HUDEP-2 (cell line): ENCODE measurements around the gene TRPM7.
"Not testable (repeated sequence)": the region's sequence is repeated elsewhere in the genome, so short reads cannot be mapped to it uniquely, and the experiment has no call there.

ENCODE experiments used
- DNase-seq, 76 experiments: peaks; one replicate each; lab custom pipeline; 2025; ENCODE audit not compliant: unreplicated experiment in 76 of 76; lab: John Stamatoyannopoulos, UW

TRPM7 gene, protein sequence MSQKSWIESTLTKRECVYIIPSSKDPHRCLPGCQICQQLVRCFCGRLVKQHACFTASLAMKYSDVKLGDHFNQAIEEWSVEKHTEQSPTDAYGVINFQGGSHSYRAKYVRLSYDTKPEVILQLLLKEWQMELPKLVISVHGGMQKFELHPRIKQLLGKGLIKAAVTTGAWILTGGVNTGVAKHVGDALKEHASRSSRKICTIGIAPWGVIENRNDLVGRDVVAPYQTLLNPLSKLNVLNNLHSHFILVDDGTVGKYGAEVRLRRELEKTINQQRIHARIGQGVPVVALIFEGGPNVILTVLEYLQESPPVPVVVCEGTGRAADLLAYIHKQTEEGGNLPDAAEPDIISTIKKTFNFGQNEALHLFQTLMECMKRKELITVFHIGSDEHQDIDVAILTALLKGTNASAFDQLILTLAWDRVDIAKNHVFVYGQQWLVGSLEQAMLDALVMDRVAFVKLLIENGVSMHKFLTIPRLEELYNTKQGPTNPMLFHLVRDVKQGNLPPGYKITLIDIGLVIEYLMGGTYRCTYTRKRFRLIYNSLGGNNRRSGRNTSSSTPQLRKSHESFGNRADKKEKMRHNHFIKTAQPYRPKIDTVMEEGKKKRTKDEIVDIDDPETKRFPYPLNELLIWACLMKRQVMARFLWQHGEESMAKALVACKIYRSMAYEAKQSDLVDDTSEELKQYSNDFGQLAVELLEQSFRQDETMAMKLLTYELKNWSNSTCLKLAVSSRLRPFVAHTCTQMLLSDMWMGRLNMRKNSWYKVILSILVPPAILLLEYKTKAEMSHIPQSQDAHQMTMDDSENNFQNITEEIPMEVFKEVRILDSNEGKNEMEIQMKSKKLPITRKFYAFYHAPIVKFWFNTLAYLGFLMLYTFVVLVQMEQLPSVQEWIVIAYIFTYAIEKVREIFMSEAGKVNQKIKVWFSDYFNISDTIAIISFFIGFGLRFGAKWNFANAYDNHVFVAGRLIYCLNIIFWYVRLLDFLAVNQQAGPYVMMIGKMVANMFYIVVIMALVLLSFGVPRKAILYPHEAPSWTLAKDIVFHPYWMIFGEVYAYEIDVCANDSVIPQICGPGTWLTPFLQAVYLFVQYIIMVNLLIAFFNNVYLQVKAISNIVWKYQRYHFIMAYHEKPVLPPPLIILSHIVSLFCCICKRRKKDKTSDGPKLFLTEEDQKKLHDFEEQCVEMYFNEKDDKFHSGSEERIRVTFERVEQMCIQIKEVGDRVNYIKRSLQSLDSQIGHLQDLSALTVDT (N-terminal part only)

DNA sequence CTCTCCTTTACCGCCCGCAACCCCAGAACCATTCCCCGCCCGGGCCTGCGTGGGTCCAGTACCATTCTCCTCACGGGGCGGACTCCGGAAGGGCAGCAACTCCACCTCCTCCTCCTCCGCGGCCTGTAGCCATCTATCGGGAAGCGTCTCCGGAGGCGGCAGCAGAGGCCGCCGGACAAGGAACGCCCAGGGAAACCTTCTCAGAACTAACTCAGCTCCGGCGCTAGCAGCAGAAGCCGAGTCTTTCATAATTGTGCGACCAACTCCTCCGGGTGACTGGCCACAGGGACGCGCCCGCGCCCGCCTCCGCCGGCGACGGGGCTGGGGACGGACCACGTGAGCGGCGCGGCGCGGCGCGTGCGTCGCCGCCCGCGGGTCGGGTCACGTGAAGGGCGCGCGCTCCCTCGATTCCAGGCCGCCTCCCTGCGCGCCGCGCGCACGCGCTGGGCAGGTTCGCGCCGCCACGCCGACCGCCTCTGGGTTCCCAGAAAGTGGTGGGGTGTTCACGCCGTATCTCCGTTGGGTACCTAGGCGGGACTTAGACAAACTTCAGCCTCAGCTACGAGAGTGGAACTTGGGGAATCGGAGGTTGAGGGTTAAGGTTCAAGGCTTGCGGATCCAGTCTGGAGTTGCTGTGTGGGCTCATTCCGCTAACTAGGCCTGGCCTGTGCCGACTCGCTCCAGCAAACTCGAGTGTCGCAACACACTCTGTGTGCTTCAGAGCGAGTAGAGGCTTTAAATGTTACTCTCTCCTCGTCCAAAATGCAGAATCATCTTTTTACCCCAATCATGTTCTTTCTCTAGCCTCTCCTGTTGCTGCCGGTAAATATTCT, at the start of gene TRPM7:
TRPM7 (minus strand) TSS at position 329 of the 833 bp plus-strand sequence; CDS start at position 65, 264 bp downstream.
- DNase-seq = peak in 74 of 76 experiments; percentile 7 to 91 (median 76)

DNA sequence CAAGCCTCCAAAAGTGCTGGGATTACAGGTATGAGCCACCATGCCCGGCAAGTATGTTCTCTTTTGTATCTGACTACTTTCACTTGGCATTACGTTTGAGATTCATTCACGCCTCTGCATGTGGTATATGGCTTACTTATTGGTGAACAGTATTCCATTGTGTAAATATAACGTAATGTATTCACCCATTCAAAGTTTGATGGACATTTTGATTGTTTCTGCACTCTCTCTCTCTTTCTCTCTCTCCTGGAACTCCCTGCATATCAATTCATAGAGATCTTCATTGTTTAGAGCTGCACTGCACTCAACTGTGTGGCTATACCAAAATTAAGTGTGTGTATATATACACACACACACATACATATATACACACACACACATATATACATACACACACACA, 48.6 kb upstream of the TRPM7 start:
- DNase-seq = no peak

DNA sequence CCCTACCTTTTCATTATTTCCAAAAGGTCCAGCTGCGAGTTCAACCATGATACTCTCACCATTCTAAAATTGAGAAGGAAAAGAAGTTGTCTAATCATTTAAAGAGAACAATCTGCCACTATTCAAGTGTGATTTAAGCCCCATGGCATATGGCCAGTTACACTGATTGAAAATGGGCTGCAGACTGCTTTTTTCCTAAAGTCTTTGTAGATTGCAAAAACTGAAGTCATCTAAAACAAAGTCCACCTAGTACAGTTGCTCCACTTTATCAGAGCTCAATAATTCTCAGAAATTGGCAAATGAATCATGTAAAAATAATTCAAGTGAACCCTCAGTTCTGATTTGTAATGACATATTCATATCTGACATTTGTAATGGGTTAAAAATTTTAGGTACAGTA, 39.7 kb upstream of the TRPM7 start:
- DNase-seq = no peak

DNA sequence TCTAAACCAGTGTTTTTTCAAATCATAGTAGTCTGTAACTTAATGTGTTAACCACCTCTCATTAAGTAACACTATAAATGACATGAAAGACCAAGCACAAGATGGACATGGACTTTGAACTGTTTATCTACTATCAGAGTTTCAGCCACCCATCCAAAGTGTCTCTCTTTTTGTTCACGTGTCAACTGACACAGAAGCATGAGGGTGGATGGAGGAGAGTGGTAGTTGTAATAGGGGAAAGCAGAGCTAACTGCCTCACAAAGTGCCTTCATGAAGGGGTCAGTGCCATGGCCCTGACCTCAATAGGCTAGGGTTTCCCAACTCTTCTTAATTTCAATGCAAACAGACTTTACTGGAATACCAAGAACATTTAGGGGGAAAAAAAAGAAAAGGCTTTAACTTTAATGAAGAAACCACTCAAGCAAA, 32.1 kb upstream of the TRPM7 start:
- no peak for DNase-seq

DNA sequence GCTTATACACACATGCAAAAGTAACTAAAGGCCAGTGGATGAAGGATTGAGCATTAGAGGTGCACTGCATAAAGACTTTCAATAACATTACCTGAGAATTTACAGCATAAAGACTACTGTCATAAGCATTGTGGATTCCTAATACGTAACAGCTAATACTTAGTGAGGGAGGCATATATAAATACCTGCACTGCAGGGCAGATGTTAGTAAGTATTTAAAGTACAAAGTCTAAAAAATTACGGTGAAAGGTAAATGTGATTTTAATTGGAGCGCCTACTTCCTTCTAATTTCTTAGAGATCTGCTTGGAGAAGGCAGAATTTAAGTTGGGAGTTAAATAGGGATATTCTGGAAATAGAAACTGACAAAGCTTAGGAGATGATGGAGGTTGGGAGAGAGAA, 25.4 kb upstream of the TRPM7 start:
- DNase-seq = no peak

DNA sequence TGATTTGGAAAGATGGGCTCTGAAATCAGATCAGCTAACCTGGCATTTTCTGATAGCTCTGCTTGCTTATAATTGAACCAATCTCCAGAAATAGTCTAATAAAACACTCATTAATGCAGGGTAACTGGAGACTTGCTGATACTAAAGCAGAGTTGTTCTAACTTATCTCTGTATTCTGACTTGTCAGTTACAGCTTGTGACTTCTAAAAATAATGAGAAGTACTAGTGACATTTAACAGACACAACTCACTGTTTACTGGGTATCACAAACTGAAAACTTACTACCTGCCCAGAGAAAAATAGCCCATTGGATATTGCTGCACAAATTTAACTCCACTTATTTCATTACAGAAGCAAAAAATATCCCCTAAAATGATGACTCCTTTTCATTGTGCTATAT, 24.0 kb upstream of the TRPM7 start:
- no peak for DNase-seq

DNA sequence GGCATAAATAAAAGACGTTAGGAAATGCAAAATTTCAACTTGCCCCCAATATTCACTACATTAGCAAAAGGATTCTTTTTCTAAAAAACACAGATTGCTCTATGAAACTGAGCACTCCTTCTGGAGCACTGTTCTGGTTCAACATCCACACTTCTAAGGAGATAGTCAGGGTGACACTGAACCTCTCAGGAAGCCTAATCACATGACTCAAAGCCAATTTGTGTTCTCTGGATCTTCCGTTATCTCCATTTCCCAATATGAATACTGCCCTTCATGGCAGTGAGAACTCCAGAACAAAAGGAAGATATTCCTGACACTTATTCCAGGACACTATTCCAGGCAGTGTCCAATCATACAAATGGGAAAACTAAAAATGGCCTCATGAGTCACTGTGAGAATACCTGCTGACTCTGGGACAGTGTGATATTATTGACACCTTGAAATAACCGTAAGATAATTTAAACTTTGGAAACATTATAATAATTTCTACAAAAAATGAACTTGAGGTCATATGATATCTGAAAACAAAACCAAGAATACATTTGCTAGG, 21.4 kb upstream of the TRPM7 start:
- no peak for DNase-seq

DNA sequence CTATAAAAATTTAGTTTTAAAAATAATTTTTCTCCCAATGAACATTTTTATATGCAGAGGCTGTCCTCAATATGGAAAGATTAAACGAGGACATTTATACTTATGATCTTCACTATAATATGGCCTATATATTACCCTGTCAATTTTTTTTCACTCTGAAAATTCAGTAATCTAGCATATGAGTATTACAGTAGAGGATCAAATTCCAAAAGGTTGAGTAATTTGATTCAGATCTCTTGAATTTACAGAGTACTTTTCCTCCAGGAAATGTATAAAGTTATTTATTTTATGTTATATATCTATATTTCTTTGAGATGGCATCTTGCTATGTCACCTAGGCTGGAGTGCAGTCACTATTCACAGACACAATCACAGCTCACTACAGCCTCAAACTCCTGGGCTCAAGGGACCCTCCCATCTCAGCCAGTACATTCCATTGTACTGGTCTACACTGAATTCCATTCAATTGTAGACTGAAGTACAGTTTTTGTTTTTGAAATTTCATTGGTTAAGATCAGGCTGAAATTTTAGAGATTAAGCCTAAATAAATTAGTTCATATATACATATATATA, 16.3 kb upstream of the TRPM7 start:
- no peak for DNase-seq

DNA sequence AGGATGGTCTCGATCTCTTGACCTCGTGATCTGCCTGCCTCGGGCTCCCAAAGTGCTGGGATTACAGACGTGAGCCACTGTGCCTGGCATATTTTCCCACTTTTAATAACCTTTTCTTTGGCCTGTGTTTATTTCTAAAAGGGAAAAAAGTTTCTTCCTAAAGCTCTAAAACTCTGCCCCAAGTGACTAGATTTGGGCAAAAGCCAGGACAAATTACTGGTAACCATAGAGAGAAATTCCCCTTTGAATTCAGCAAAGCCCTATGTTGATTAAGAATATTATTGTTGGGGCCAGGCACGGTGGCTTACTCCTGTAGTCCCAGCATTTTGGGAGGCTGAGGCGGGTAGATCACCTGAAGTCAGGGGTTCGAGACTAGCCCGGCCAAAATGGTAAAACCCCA, 11.5 kb upstream of the TRPM7 start:
- DNase-seq = no peak

DNA sequence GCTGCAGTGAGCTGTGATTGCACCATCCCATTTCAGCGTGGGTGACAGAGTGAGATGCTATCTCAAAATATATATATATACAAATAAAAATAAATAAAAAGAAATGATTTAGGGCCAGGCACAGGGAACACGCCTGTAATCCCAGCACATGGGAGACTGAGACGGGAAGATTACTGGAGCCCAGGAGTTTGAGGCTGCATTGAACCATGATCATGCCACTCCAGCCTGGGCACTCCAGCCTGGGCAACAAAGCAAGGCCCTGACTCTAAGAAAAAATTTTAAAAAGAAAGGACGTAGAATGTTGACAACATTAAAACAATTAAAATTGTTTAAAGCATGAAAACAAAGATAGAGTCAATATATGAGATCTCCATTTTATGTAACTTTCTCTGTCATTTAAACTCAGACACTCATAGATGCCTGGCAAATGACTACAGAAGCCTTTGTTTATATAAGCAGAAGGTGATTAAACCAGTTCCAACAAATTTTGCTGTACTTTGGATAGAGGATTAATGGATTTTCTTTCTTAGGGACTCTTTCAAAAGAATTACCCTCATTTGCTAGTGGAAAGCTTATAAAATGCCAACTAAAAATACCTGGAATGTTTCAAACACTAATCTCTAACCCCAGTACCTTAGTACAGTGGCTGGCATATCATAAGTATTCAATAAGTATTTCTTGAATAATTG, 10.7 kb upstream of the TRPM7 start:
- no peak for DNase-seq

DNA sequence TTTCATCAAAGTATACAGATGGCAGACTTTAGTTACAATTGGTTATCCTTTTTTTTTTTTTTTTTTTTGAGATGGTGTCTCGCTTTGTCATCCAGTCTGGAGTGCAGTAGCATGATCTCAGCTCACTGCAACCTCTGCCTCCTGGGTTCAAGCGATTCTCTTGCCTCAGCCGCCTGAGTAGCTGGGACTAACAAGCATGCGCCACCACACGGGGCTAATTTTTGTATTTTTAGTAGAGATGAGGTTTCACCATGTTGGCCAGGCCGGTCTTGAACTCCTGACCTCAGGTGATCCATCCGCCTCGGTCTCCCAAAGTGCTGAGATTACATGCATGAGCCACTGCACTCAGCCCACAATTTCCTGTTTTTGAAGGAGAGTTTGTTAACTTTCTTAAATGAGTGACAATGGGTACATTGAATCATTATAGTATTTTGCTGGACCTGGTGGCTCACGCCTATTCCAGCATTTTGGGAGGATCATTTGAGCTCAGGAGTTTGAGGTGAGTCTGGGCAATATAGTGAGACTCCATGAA, 8.1 kb upstream of the TRPM7 start:
- not testable (repeated sequence) for DNase-seq

DNA sequence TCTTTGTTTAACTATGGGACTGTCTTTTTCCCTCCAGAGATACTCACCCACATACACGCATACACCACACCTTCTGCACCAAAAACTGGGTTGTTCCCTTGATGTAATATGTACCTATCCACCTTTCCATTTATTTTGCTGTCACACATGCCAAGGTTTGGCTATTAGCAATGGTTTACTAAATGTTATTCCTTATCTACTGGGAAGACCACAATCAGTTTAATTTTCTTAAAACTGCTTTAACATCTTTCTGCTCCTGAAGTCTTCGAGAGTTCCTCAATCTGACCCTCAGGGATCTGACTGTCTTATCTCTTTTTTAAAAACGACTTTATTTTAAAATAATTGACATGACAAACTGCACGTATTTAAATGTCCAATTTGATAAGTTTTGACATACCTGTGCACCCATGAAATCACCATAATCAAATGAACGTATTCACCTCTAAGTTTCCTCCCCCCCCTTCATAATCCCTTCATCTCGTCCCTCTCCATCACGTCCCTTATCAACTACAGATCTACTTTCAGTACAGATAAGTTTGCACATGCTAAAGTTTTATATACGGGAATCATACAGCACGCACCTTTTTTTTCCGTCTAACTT, 805 bp upstream of the TRPM7 start:
- peak in 1 of 76 experiments; percentile 33 for DNase-seq

DNA sequence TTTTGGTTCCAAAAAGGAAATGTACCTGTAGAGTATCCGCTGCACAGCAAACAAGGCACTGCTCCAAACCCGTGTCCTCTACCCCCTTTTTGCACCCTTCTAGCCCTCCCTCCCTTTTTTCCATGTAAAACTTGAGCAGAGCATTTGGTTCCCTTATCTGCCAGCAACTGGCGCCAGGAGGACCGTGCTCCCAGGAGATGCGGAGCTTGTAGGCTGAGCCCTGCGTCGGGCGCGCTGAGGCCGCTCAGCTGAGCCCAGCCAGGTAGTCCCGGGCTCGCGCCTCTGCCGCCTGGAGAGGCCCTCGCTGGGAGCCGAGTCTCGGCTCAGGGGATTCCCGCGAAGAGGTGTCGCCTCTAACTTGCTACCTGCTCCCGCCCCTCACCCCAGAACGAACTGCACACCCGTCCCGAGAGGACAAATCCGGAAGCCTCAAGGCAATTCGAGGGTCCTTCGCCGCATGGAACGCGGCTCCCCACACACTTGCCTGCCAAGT, 575 bp downstream of the TRPM7 start:
- DNase-seq = peak in 59 of 76 experiments; percentile 9 to 72 (median 41)

DNA sequence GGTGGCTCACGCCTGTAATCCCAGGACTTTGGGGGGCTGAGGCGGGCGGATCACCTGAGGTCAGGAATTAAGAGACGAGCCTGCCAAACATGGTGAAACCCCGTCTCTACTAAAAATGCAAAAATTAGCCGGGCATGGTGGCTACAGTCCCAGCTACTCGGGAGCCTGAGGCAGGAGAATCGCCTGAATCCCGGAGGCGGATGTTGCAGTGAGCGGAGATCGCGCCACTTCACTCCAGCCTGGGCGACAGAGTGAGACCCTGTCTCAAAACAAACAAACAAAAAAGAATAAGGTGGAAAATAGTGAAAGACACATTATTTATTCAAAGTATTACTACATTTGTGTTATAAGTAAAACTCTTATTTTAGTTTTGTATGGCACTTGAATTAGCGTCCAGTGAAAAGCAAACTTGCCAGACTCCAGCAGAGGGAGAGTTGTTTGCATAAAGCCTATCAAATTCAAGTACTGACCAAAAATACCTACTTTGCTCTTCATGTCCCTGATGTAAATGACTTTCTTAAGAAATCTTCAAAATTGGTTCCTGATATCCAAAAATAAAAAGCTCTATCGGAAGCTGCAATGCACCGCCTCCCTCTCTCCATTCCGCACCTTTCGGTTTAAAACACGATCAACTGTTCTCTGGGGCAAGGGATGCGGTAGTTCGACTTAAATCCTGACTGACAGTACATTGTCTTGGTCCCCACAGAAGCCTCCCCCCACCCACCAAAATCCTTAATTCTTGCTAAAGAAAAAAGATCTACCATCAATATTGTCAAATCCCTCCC, 1.2 kb downstream of the TRPM7 start:
- no peak for DNase-seq

DNA sequence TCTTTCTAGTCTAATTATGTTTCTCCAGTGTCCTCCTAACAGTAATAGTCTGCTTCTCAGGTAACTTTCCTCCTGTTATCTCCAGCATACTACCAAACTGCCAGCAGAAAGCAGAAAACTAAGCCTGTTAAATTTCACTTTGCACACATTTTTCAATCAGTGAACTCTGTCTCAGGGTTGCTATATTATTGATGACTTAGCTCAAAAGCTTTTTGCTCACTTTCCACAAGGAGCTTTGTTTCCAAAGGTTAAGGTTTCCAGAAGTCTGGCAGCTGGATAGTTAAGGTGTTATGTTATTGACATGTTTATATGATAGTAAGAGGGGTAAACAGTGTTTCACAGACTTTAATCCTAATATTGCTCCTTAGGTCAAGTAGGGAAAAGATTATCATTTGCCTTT, 5.1 kb downstream of the TRPM7 start:
- no peak for DNase-seq

DNA sequence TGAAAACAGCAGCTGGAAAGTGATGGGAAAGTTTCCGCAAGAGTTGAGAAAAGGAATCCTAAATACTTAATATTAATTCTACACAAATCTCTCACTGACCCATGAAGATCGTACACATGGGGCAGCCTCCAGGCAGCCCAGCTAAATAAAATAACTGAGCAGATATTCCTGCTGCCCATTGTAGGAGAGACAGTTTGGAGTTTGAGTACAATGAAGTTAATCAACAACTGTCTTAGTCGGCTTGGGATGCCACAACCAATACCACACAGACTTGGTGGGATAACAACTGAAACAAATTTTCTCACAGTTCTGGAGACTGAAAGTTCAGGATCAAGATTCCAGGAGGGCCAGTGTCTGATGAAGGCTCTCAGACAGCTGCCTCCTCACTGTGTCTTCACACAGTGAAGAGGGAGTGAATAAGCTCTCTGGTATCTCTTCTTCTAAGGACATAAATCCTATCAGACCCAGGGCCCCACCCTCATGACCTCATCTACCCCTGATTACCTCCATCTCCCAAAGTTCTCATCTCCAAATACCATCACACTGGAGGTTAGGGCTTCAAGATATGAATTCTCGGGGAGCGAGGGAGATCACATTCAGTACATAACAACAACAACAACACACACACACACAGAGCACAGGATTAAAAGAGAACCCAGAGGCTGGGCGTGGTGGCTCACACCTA, 9.7 kb downstream of the TRPM7 start:
- DNase-seq = peak in 13 of 76 experiments; percentile 2 to 22 (median 7)
